Measurements from ENCODE around the gene RTN1. TPM values are rescaled to one million over a fixed set of nuclear protein-coding genes. Genes with fewer than 3 reads are reported as not detected.

RTN1 gene
- total and polyA plus RNA-seq, 10 of the 15 experiments (the other 5 are each of a cell fraction or from before 2014, with no cell fraction given): 0.03 to 0.55 (median 0.13) TPM; not detected in 4

DNA sequence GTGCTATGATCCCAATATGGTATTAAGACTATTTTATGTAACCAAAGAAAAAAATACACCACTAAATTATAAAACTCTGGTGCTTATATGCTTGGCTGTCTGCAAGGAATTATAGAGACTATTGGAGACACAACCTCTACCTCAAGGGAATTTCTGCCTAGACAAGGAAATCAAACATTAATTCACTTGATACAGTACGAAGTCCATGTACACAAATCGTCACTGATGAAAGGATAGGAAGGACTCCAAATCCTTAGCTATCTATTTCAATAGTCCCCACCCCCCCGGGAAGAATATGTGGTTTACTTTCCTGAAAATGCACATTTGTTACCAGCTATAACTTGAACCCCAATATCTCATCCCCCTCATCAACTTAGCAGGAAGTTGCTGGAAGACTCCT lies 21.9 kb downstream of the RTN1 start:
- no peak overlapping the region for H3K9ac ChIP-seq (ENCODE audit: control insufficient read depth, insufficient read depth, low read length)
- no peak overlapping the region for H3K4me2 ChIP-seq (ENCODE audit: control insufficient read depth, insufficient read depth)
- TF ChIP-seq GABPA (IDR thresholded peaks at IDR 0.05; ENCODE audit: low read depth) (no peak), KAT2A (conservative IDR thresholded peaks at IDR 0.05; ENCODE audit: control insufficient read depth, low read depth, low read length) (no peak), SIX5 (IDR thresholded peaks at IDR 0.05; ENCODE audit: low read depth, low read length, severe bottlenecking) (no peak), SUPT20H (IDR thresholded peaks at IDR 0.05; ENCODE audit: borderline replicate concordance, control insufficient read depth, low read depth, low read length) (no peak), CREB1 (IDR thresholded peaks at IDR 0.05; ENCODE audit: low read depth) (no peak), ZBTB40 (IDR thresholded peaks at IDR 0.05; ENCODE audit: borderline replicate concordance) (no peak), SREBF1 (IDR thresholded peaks at IDR 0.05; ENCODE audit: low read length) (no peak), IKZF1 (conservative IDR thresholded peaks at IDR 0.05) (no peak), NKRF (conservative IDR thresholded peaks at IDR 0.05) (no peak)
- H3K4me3 ChIP-seq: no peak overlapping the region
- H2AFZ ChIP-seq (ENCODE audit: control insufficient read depth, low read depth, low read length): no peak overlapping the region
- DNase-seq (ENCODE audit: low read depth, low spot score) (no peak), ATAC-seq (no peak), FAIRE-seq (no peak)
- no peaks in the 10 kb centered on the region for H3K79me2 ChIP-seq (ENCODE audit: control insufficient read depth, insufficient read depth, low read length)
- no peaks in the 10 kb centered on the region for H3K36me3 ChIP-seq (ENCODE audit: control insufficient read depth in 2 of 2, insufficient read depth in 2 of 2, low read length in 1 of 2)
- in situ Hi-C loops (cut with MboI) (no loop called here), intact Hi-C loops (cut with micrococcal nuclease; ENCODE audit: unreplicated experiment) (no loop called here)
- RAD21 ChIA-PET (ENCODE audit: unreplicated experiment): interaction anchor here (0.6 to 1.0 kb wide), 2 partner anchors 25 to 68 kb away, joined by 3 read pairs; no protein-coding TSS in a partner anchor
- no peaks in the 10 kb centered on the region for H3K4me1 ChIP-seq (ENCODE audit: control insufficient read depth, insufficient read depth, low read length)
- H3K27me3 ChIP-seq (replicated peaks in 1 of 2; ENCODE audit: control insufficient read depth in 2 of 2, insufficient read depth in 2 of 2, low read length in 1 of 2): no peaks in the 10 kb centered on the region
- SMC1A ChIA-PET (ENCODE audit: uncharacterized antibody, unreplicated experiment): interaction anchor here (0.7 to 1.0 kb wide), 2 partner anchors 48 to 113 kb away, joined by 3 read pairs; no protein-coding TSS in a partner anchor
- BruUV-seq (replicated peaks): no TSS peak
- H4K20me1 ChIP-seq (ENCODE audit: control insufficient read depth, insufficient read depth): no peaks in the 10 kb centered on the region
- H3K27ac ChIP-seq (ENCODE audit: control insufficient read depth, insufficient read depth): no peak overlapping the region
- H3K9me3 ChIP-seq (replicated peaks; ENCODE audit: control insufficient read depth, insufficient read depth, low read length): no peaks in the 10 kb centered on the region
- POLR2A ChIA-PET: no interaction called here
- WGBS (ENCODE audit: insufficient coverage, insufficient replicate concordance, low lambda C conversion rate, missing lambda C conversion rate): 56% methylated on average over 3 of the region's 3 CpGs
- CTCF ChIA-PET: no interaction called here
